Peyer's patch (tissue), 4 donors: ENCODE data around the gene COL20A1.

ENCODE experiments used
- POLR2A ChIP-seq, 2 donors: fragments of 450-650 bp; IDR thresholded peaks; one replicate each; pipeline ENCODE4 v1.5.1; 2017; ENCODE audit warnings: antibody characterized with exemption in 2 of 2, mild to moderate bottlenecking in 2 of 2, moderate library complexity in 2 of 2
- TF ChIP-seq, protein P1 (sequence below), 6 experiments: fragments of 450-650 bp in 4 of 6; fragments of 200-600 bp in 2 of 6; sonication (generic) in 1 of 6; IDR thresholded peaks; one replicate each; pipeline ENCODE4 v1.5.1; 2017 to 2019; ENCODE audit warnings: antibody characterized with exemption in 6 of 6, mild to moderate bottlenecking in 3 of 6, moderate library complexity in 1 of 6

DNA sequence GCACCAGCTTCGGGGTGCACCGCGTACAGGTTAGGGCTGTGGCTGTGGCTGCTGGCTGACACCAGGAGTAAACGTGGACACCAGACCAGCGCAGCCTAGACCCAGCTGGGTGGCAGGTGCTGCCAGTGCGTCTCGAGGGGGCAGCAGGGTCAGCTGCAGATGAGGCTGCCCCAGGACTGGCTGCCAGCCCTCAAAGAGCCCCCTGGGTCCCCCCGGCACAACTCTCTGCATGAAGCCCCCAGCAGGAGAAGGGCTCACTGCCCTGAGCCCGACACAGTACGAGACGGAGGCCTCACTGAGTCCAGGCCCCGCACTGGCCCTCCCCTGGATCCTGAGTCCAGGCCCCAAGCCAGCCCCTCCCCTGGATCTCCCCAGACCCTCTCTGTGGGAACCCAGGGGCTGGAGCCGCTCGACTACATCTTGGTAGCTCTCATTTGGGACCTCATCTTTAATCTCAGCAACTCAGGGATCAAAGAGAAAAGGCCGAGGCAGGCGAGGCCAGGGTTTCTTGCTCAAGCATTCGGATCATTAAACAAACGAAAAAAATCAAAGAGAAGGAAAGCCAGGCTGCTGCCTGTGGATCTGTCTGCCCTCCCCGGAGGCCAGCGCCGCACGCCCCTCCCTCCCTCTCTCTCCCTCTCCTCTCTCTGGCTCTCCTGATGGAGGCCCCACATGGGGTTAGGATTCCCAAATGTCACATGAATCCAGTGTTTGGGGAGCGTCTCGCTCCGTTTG lies 31.8 kb upstream of the COL20A1 start:
- TF ChIP-seq POLR2A (IDR thresholded peaks at IDR 0.05), result no peak
- TF ChIP-seq, protein P1, sequence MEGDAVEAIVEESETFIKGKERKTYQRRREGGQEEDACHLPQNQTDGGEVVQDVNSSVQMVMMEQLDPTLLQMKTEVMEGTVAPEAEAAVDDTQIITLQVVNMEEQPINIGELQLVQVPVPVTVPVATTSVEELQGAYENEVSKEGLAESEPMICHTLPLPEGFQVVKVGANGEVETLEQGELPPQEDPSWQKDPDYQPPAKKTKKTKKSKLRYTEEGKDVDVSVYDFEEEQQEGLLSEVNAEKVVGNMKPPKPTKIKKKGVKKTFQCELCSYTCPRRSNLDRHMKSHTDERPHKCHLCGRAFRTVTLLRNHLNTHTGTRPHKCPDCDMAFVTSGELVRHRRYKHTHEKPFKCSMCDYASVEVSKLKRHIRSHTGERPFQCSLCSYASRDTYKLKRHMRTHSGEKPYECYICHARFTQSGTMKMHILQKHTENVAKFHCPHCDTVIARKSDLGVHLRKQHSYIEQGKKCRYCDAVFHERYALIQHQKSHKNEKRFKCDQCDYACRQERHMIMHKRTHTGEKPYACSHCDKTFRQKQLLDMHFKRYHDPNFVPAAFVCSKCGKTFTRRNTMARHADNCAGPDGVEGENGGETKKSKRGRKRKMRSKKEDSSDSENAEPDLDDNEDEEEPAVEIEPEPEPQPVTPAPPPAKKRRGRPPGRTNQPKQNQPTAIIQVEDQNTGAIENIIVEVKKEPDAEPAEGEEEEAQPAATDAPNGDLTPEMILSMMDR (IDR thresholded peaks at IDR 0.05), result no peak
